ENCODE data around the gene GYS1.

The GYS1 gene

DNA sequence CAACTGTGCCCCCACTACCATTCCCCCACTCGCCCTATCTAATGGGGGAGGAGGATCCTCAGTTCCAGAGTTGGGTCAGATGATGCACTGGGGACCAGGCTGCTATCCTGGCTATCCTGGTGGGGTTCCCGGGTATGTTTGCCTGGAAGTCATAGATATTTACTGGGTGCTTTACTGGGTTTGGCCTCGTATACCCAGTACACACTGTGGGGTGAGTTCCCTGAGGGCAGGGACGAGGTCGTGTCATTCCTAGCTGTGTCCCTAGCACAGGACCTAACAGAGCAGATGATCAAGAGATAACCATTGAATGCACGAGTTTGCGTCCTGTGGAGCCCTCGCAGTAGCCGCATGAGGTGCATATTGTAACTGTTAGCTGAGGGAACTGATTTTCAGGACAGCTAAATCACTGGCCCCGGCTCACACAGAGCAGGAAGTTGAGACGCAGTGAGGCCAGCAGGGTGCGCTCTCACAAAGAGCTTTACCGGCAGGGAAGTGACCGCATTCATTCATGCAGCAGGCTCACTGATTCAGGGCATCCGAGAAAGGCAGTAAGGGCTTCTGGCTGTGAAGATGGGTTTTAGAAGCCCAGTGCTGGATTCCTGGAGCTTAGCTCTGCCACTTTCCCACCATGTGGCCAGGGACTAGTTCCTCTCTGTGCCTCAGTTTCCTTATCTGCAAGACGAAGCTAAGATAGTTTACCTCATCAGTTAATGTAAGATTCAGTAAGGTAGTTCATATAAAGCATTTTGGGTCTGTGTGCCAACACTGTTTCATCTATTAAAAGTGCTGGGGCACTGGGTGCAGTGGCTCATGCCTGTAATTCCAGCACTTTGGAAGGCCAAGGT lies 6.6 kb upstream of the GYS1 start:
- peak; percentile 77 for DNase-seq
- Histone ChIP-seq H3K36me3 (peaks cover 43% of the 10 kb centered on the region), H3K9me3 (ENCODE audit: severe bottlenecking) (no peaks in the 10 kb centered on the region), H3K4me3 (ENCODE audit: low read depth, low read length) (no peak overlapping the region), H3K27me3 (ENCODE audit: insufficient read depth, low read depth, severe bottlenecking) (no peaks in the 10 kb centered on the region), H3K27ac (no peak overlapping the region)
- TF ChIP-seq, protein P1, sequence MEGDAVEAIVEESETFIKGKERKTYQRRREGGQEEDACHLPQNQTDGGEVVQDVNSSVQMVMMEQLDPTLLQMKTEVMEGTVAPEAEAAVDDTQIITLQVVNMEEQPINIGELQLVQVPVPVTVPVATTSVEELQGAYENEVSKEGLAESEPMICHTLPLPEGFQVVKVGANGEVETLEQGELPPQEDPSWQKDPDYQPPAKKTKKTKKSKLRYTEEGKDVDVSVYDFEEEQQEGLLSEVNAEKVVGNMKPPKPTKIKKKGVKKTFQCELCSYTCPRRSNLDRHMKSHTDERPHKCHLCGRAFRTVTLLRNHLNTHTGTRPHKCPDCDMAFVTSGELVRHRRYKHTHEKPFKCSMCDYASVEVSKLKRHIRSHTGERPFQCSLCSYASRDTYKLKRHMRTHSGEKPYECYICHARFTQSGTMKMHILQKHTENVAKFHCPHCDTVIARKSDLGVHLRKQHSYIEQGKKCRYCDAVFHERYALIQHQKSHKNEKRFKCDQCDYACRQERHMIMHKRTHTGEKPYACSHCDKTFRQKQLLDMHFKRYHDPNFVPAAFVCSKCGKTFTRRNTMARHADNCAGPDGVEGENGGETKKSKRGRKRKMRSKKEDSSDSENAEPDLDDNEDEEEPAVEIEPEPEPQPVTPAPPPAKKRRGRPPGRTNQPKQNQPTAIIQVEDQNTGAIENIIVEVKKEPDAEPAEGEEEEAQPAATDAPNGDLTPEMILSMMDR (IDR thresholded peaks at IDR 0.05; ENCODE audit: low read depth, low read length), result peak; percentile 81

GRCh38 chr19:48997972-48998371 lies 4.9 kb upstream of the GYS1 start:
- Histone ChIP-seq H3K27ac (no peak overlapping the region), H3K4me3 (ENCODE audit: low read depth, low read length) (no peak overlapping the region), H3K9me3 (ENCODE audit: severe bottlenecking) (no peaks in the 10 kb centered on the region), H3K27me3 (ENCODE audit: insufficient read depth, low read depth, severe bottlenecking) (no peaks in the 10 kb centered on the region), H3K36me3 (peaks cover 27% of the 10 kb centered on the region)
- TF ChIP-seq, protein P1 (IDR thresholded peaks at IDR 0.05; ENCODE audit: low read depth, low read length), result peak; percentile 74
- DNase-seq, result peak; percentile 92

DNA sequence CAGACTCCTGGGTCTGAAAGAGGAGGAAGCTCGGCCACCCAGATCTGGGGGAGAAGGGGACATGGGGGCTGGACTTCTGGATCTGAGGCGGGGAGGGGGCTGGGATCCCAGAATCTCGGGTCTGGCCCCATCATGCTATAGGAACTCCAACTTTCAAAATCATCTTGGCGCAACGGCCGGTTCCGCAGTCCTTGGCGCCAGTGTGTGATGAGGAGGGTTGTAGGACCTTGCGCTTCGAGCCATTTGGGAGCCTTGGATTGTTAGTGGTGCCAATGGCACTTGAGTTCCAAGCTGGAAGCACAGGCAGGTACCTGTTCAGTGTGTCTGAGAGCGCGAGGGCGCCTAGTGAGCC lies 902 bp upstream of the GYS1 start:
- TF ChIP-seq, protein P1 (IDR thresholded peaks at IDR 0.05; ENCODE audit: low read depth, low read length), result no peak
- H3K36me3 ChIP-seq, result peaks cover 9% of the 10 kb centered on the region

DNA sequence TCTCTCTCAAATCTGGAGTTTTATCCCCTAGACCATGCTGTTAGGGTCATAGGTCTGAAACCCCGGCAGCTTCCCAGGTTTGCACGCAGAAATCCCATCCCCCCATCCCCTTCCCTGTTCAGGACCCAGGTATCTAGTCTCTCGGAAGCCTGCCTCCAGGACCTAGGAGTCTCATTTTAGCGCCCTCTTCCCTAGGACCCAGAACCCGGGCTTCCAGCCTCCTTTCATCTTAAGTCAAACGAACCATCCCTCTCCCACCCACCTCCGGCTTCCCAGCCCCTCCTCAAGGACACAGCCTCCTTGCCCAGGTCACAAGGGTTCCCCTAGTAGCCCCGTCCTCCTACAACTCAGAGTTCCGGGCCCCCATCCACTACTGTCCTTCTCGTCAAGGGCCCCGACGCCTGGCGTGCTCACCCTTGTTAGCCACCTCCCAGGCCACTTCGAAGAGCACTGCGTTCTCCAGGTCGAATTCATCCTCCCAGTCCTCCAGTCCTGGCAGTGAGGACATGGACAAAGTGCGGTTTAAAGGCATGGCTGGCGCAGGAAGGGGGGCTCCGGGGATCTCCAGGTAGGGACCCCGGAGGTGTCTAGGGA lies 431 bp downstream of the GYS1 start:
- no peak for DNase-seq
- H3K4me3 ChIP-seq (ENCODE audit: low read depth, low read length), result peak overlapping the region; percentile 77
- H3K27ac ChIP-seq, result peak overlapping the region; percentile 83
- TF ChIP-seq, protein P1 (IDR thresholded peaks at IDR 0.05; ENCODE audit: low read depth, low read length), result no peak
- no peaks in the 10 kb centered on the region for H3K9me3 ChIP-seq (ENCODE audit: severe bottlenecking)
- no peaks in the 10 kb centered on the region for H3K27me3 ChIP-seq (ENCODE audit: insufficient read depth, low read depth, severe bottlenecking)
- peaks cover 20% of the 10 kb centered on the region for H3K36me3 ChIP-seq

More for the DNA sequence above, 902 bp upstream of the GYS1 start:
- peak overlapping the region; percentile 77 for H3K4me3 ChIP-seq (ENCODE audit: low read depth, low read length)
- peak overlapping the region; percentile 90 for H3K27ac ChIP-seq
- no peaks in the 10 kb centered on the region for H3K27me3 ChIP-seq (ENCODE audit: insufficient read depth, low read depth, severe bottlenecking)
- H3K9me3 ChIP-seq (ENCODE audit: severe bottlenecking), result no peaks in the 10 kb centered on the region
- DNase-seq, result no peak

- peak overlapping the region; percentile 77 for H3K4me3 ChIP-seq (ENCODE audit: low read depth, low read length)
- H3K27me3 ChIP-seq (ENCODE audit: insufficient read depth, low read depth, severe bottlenecking), result no peaks in the 10 kb centered on the region
- DNase-seq, result peak; percentile 47
- peaks cover 20% of the 10 kb centered on the region for H3K36me3 ChIP-seq
- TF ChIP-seq, protein P1 (IDR thresholded peaks at IDR 0.05; ENCODE audit: low read depth, low read length), result no peak
- no peaks in the 10 kb centered on the region for H3K9me3 ChIP-seq (ENCODE audit: severe bottlenecking)
- H3K27ac ChIP-seq, result peak overlapping the region; percentile 83
Measured at GRCh38 chr19:48991873-48992580, 1.1 kb downstream of the GYS1 start.

Data from WERI-Rb-1 (cell line).